Muscle layer of duodenum (tissue), 2 donors: ENCODE data around the gene SLIT1.

ENCODE experiments used
- H3K27ac ChIP-seq: one replicate; pipeline ENCODE4 v1.7.0; 2013; ENCODE audit warnings: mild to moderate bottlenecking, low read length
- H3K27me3 ChIP-seq: one replicate; pipeline ENCODE4 v1.7.0; 2013; ENCODE audit warnings: low read depth, mild to moderate bottlenecking, control low read depth, low read length
- H3K36me3 ChIP-seq, 2 donors: one replicate each; pipeline ENCODE4 v1.7.0; 2013; ENCODE audit warnings: low read length in 2 of 2, control low read depth in 1 of 2, mild to moderate bottlenecking in 1 of 2; ENCODE audit not compliant: insufficient read depth in 2 of 2, control insufficient read depth in 1 of 2
- H3K4me1 ChIP-seq, 2 donors: one replicate each; pipeline ENCODE4 v1.7.0; 2013; ENCODE audit warnings: low read length in 2 of 2, mild to moderate bottlenecking in 2 of 2, control low read depth in 1 of 2, moderate library complexity in 1 of 2; ENCODE audit not compliant: insufficient read depth in 2 of 2, control insufficient read depth in 1 of 2
- H3K4me3 ChIP-seq, 2 donors: one replicate each; pipeline ENCODE4 v1.7.0; 2013; ENCODE audit warnings: low read length in 2 of 2, low read depth in 1 of 2, mild to moderate bottlenecking in 1 of 2
- H3K9me3 ChIP-seq, 2 donors: one replicate each; pipeline ENCODE4 v1.7.0; 2013; ENCODE audit warnings: low read length in 2 of 2, control low read depth in 1 of 2, mild to moderate bottlenecking in 1 of 2; ENCODE audit not compliant: control insufficient read depth in 1 of 2
- donor health status: healthy.

The SLIT1 gene

DNA sequence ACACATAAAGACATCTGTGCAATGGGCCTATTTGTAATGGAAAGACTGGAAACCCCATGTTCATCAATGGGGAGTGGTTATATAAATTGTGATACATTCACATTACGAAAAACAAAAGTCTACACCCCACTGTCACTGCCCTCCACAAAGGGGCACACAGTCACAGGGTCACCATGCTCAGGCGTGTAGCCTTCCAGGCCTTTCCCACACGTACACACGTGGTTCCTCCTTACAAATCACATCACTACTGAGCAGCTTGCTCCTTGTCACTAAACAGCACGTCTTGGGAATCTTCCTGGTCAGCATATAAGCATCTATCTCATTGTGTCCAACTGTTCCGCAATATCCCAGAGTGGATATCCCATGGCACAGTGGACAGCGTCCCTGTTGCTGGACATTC, 163.1 kb downstream of the SLIT1 start:
- H3K4me3 ChIP-seq: no peak overlapping the region
- H3K36me3 ChIP-seq: no peaks in the 10 kb centered on the region
- H3K27ac ChIP-seq: no peak overlapping the region
- H3K4me1 ChIP-seq: peaks cover 4 to 27% of the 10 kb centered on the region in 2 donors
- no peaks in the 10 kb centered on the region for H3K9me3 ChIP-seq
- H3K27me3 ChIP-seq: no peaks in the 10 kb centered on the region

GRCh38 chr10:97020452-97021400, 165.0 kb downstream of the SLIT1 start:
- Histone ChIP-seq H3K36me3 (no peaks in the 10 kb centered on the region), H3K27ac (no peak overlapping the region), H3K9me3 (no peaks in the 10 kb centered on the region), H3K4me1 (peaks cover 4 to 27% of the 10 kb centered on the region in 2 donors), H3K4me3 (no peak overlapping the region), H3K27me3 (no peaks in the 10 kb centered on the region)

GRCh38 chr10:97019213-97019844, 166.4 kb downstream of the SLIT1 start:
- Histone ChIP-seq H3K36me3 (no peaks in the 10 kb centered on the region), H3K9me3 (no peaks in the 10 kb centered on the region), H3K4me1 (peaks cover 4 to 27% of the 10 kb centered on the region in 2 donors), H3K27me3 (no peaks in the 10 kb centered on the region), H3K27ac (no peak overlapping the region), H3K4me3 (no peak overlapping the region)

GRCh38 chr10:97018251-97019212, 167.2 kb downstream of the SLIT1 start:
- H3K27ac ChIP-seq: no peak overlapping the region
- H3K4me3 ChIP-seq: no peak overlapping the region
- H3K9me3 ChIP-seq: no peaks in the 10 kb centered on the region
- no peaks in the 10 kb centered on the region for H3K27me3 ChIP-seq
- H3K36me3 ChIP-seq: no peaks in the 10 kb centered on the region
- H3K4me1 ChIP-seq: peaks cover 4 to 21% of the 10 kb centered on the region in 2 donors

DNA sequence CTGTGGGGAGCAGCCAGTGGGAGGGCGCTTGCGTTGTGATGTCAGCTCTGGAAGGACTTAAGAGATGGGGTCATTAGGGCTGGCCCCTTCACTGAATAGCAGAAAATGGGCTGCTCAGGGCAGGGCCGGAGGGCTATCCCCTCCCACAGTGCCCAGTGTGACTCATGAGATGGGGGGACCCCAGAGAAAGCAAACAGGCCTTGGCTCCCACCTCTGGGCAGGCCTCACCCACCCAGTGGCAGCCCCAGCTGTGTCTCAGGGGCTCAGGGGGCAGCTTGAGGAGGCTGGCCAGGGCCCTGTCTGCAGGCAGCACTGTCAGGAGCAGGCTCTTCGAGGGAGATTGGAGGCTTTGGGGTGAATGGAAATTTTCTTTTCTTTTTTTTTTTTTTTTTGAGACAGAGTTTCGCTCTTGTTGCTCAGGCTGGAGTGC, 168.3 kb downstream of the SLIT1 start:
- H3K36me3 ChIP-seq: no peaks in the 10 kb centered on the region
- no peaks in the 10 kb centered on the region for H3K27me3 ChIP-seq
- H3K9me3 ChIP-seq: no peaks in the 10 kb centered on the region
- no peak overlapping the region for H3K27ac ChIP-seq
- no peak overlapping the region for H3K4me3 ChIP-seq
- peaks cover 4 to 21% of the 10 kb centered on the region in 2 donors for H3K4me1 ChIP-seq

GRCh38 chr10:97016728-97017473, 168.9 kb downstream of the SLIT1 start:
- Histone ChIP-seq H3K4me1 (peaks cover 4 to 20% of the 10 kb centered on the region in 2 donors), H3K4me3 (no peak overlapping the region), H3K27me3 (no peaks in the 10 kb centered on the region), H3K9me3 (no peaks in the 10 kb centered on the region), H3K36me3 (no peaks in the 10 kb centered on the region), H3K27ac (no peak overlapping the region)

DNA sequence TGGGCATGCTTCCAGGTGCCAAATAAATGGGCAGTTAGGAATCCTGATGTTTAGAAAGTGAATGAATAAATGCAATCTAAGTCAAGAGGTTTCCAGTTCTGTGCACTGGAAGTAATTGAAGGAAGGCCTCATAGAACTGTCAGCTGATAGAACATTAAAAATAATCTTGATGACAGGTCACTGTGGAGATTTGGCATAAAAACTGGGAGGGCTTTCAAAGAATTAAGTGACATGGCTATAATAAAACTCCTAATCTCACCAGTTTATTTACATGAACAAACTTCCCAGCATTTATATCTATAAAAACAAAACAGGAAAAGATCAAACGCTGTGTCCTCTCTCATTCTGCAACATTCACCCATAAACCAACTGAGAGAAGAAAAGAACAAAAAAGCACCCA, 170.5 kb downstream of the SLIT1 start:
- H3K27ac ChIP-seq: no peak overlapping the region
- H3K36me3 ChIP-seq: no peaks in the 10 kb centered on the region
- H3K4me1 ChIP-seq: peaks cover 0 to 5% of the 10 kb centered on the region in 2 donors
- H3K9me3 ChIP-seq: no peaks in the 10 kb centered on the region
- H3K4me3 ChIP-seq: no peak overlapping the region
- H3K27me3 ChIP-seq: no peaks in the 10 kb centered on the region

- H3K27me3 ChIP-seq: no peaks in the 10 kb centered on the region
- H3K4me1 ChIP-seq: no peaks in the 10 kb centered on the region
- H3K9me3 ChIP-seq: no peaks in the 10 kb centered on the region
- no peak overlapping the region for H3K27ac ChIP-seq
- no peak overlapping the region for H3K4me3 ChIP-seq
- no peaks in the 10 kb centered on the region for H3K36me3 ChIP-seq
Measured at GRCh38 chr10:97013983-97014382, 171.8 kb downstream of the SLIT1 start.

GRCh38 chr10:97013568-97013967, 172.2 kb downstream of the SLIT1 start:
- no peaks in the 10 kb centered on the region for H3K4me1 ChIP-seq
- no peaks in the 10 kb centered on the region for H3K36me3 ChIP-seq
- no peak overlapping the region for H3K27ac ChIP-seq
- no peaks in the 10 kb centered on the region for H3K9me3 ChIP-seq
- H3K4me3 ChIP-seq: no peak overlapping the region
- H3K27me3 ChIP-seq: no peaks in the 10 kb centered on the region

DNA sequence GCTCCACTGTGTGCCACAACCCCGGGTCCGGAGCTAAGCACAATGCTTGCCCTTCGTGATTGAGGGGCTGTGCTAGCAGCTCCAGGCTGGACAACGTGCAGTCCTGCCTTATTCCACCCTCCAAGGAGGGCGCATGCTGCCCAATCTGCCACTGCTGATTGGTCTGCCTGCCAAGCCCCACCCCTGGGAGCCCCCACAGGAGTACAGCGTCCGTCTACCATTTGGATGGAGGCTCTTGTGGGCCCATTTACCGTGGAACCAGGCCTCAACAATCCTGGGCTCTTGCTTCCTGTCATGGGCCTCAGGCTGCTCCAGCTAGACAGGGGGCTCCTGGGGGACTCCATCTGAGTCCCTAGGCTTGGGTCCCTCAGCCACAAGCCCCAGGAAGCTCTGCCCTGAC, 173.3 kb downstream of the SLIT1 start:
- H3K27ac ChIP-seq: no peak overlapping the region
- H3K27me3 ChIP-seq: no peaks in the 10 kb centered on the region

More for the DNA sequence above, 173.3 kb downstream of the SLIT1 start:
- Histone ChIP-seq H3K4me1 (no peaks in the 10 kb centered on the region), H3K9me3 (peaks cover 0 to 6% of the 10 kb centered on the region in 2 donors), H3K4me3 (no peak overlapping the region), H3K36me3 (no peaks in the 10 kb centered on the region)
